ENCODE data around the gene CHADL. TPM values are rescaled to one million over a fixed set of nuclear protein-coding genes. Genes with fewer than 3 reads are reported as not detected.

Gene CHADL
- total RNA-seq, 1 experiment from 2014 or later = 0.33 TPM

- no peak for TF ChIP-seq REST (IDR thresholded peaks at IDR 0.05; ENCODE audit: insufficient read depth in 1 of 2, low read depth in 2 of 2, low read length in 1 of 2)
- no peak for TF ChIP-seq CTCF (IDR thresholded peaks at IDR 0.05)
- TF ChIP-seq SIN3A (IDR thresholded peaks at IDR 0.05; ENCODE audit: borderline replicate concordance, insufficient read depth, low read depth, low read length) = no peak
- no peak for TF ChIP-seq POLR2AphosphoS5 (IDR thresholded peaks at IDR 0.05; ENCODE audit: low read depth, low read length)
- no peak for TF ChIP-seq TCF7L2 (IDR thresholded peaks at IDR 0.05; ENCODE audit: low read depth, low read length)
- CTCF ChIA-PET = no interaction called here
- intact Hi-C loops (cut with micrococcal nuclease; ENCODE audit: unreplicated experiment) = no loop called here
These were observed 23.7 kb upstream of the CHADL start for GRCh38 chr22:41264408-41264941.

GRCh38 chr22:41263704-41264103 lies 23.0 kb upstream of the CHADL start:
- Histone ChIP-seq H3K4me3 (ENCODE audit: low read depth in 2 of 2, low read length in 2 of 2) (no peak overlapping the region), H3K27me3 (ENCODE audit: control insufficient read depth, insufficient read depth, low read length) (no peaks in the 10 kb centered on the region), H3K27ac (ENCODE audit: low read length) (no peak overlapping the region), H3K9me3 (ENCODE audit: control insufficient read depth, insufficient read depth, low read depth, low read length) (no peaks in the 10 kb centered on the region), H3K36me3 (ENCODE audit: control insufficient read depth, insufficient read depth, low read length) (peaks cover 12% of the 10 kb centered on the region), H3K4me1 (ENCODE audit: control insufficient read depth, insufficient read depth, low read length) (no peaks in the 10 kb centered on the region)
- TF ChIP-seq TCF7L2 (IDR thresholded peaks at IDR 0.05; ENCODE audit: low read depth, low read length) (no peak), SIN3A (IDR thresholded peaks at IDR 0.05; ENCODE audit: borderline replicate concordance, insufficient read depth, low read depth, low read length) (no peak), REST (IDR thresholded peaks at IDR 0.05; ENCODE audit: insufficient read depth in 1 of 2, low read depth in 2 of 2, low read length in 1 of 2) (no peak), CTCF (IDR thresholded peaks at IDR 0.05) (no peak), POLR2AphosphoS5 (IDR thresholded peaks at IDR 0.05; ENCODE audit: low read depth, low read length) (no peak)
- no peak for ATAC-seq
- BruUV-seq (replicated peaks) = no TSS peak
- DNase-seq (ENCODE audit: low read depth, low spot score) = no peak
- ChIA-PET CTCF (no interaction called here), POLR2A (no interaction called here)
- intact Hi-C loops (cut with micrococcal nuclease; ENCODE audit: unreplicated experiment) = no loop called here
- in situ Hi-C loops (cut with HindIII; ENCODE audit: low pct_unique_long_range_greater_than_20kb, low sequenced_read_pairs) = no loop called here

More at GRCh38 chr22:41264408-41264941, 23.7 kb upstream of the CHADL start:
- no peak for ATAC-seq
- DNase-seq (ENCODE audit: low read depth, low spot score) = no peak
- no peaks in the 10 kb centered on the region for H3K4me1 ChIP-seq (ENCODE audit: control insufficient read depth, insufficient read depth, low read length)
- in situ Hi-C loops (cut with HindIII; ENCODE audit: low pct_unique_long_range_greater_than_20kb, low sequenced_read_pairs) = no loop called here
- POLR2A ChIA-PET = no interaction called here
- H3K36me3 ChIP-seq (ENCODE audit: control insufficient read depth, insufficient read depth, low read length) = peaks cover 8% of the 10 kb centered on the region
- no TSS peak for BruUV-seq (replicated peaks)
- H3K4me3 ChIP-seq (ENCODE audit: low read depth in 2 of 2, low read length in 2 of 2) = no peak overlapping the region
- H3K9me3 ChIP-seq (ENCODE audit: control insufficient read depth, insufficient read depth, low read depth, low read length) = no peaks in the 10 kb centered on the region
- H3K27ac ChIP-seq (ENCODE audit: low read length) = no peak overlapping the region
- no peaks in the 10 kb centered on the region for H3K27me3 ChIP-seq (ENCODE audit: control insufficient read depth, insufficient read depth, low read length)
